DMS79 (cell line): ENCODE data around the gene CKS1B.
"Not testable (repeated sequence)": the region's sequence is repeated elsewhere in the genome, so short reads cannot be mapped to it uniquely, and the experiment has no call there.

Experiments
- DNase-seq: peaks from one replicate; lab custom pipeline; 2025; lab: John Stamatoyannopoulos, UW

The CKS1B gene

GRCh38 chr1:154987326-154987725, 12.8 kb downstream of the CKS1B start:
- DNase-seq: no peak

- no peak for DNase-seq
Measured at GRCh38 chr1:154988058-154988954, 13.8 kb downstream of the CKS1B start.

- no peak for DNase-seq
Measured at GRCh38 chr1:154989195-154989860, 14.8 kb downstream of the CKS1B start.

GRCh38 chr1:154990276-154990675, 15.8 kb downstream of the CKS1B start:
- DNase-seq: no peak

GRCh38 chr1:154992721-154993571, 18.5 kb downstream of the CKS1B start:
- no peak for DNase-seq

- DNase-seq: no peak
Measured at GRCh38 chr1:154993572-154994268, 19.2 kb downstream of the CKS1B start, which contains the start of gene LENEP. Gene LENEP (plus strand): TSS chr1:154993586. CDS start chr1:154993608, 22 bp downstream.

GRCh38 chr1:154994269-154994587, 19.7 kb downstream of the CKS1B start:
- DNase-seq: no peak

- no peak for DNase-seq
Measured at GRCh38 chr1:154994591-154994990, 20.1 kb downstream of the CKS1B start.

- DNase-seq: not testable (repeated sequence)
Measured at GRCh38 chr1:154995301-154995983, 21.0 kb downstream of the CKS1B start.

- no peak for DNase-seq
Measured at GRCh38 chr1:154996966-154997701, 22.7 kb downstream of the CKS1B start.

- no peak for DNase-seq
Measured at GRCh38 chr1:154998201-154998780, 23.8 kb downstream of the CKS1B start.

- peak; percentile 24 for DNase-seq
Measured at GRCh38 chr1:154998818-154999570, 24.5 kb downstream of the CKS1B start.

- peak; percentile 35 for DNase-seq
Measured at GRCh38 chr1:154999571-155000410, 25.3 kb downstream of the CKS1B start.

- DNase-seq: no peak
Measured at GRCh38 chr1:155000411-155000725, 25.9 kb downstream of the CKS1B start.

- DNase-seq: peak; percentile 85
Measured at GRCh38 chr1:155000726-155001424, 26.4 kb downstream of the CKS1B start.

GRCh38 chr1:155001425-155001674, 26.9 kb downstream of the CKS1B start:
- no peak for DNase-seq

- DNase-seq: peak; percentile 97
Measured at GRCh38 chr1:155001675-155002463, 27.4 kb downstream of the CKS1B start.
